Parathyroid adenoma (tissue), 2 donors: Measurements from ENCODE around the gene HUNK.

Experiments
- H2AFZ ChIP-seq: fragments of 300-600 bp; sonication (generic); one replicate; pipeline ENCODE4 v1.7.0; 2017; ENCODE audit warnings: antibody characterized with exemption, mild to moderate bottlenecking
- H3K27ac ChIP-seq: fragments of 300-600 bp; sonication (generic); one replicate; pipeline ENCODE4 v1.7.0; 2017
- H3K27me3 ChIP-seq: fragments of 300-600 bp; sonication (generic); one replicate; pipeline ENCODE4 v1.7.0; 2017; ENCODE audit warnings: low read length; ENCODE audit not compliant: control insufficient read depth, insufficient read depth
- H3K36me3 ChIP-seq: fragments of 300-600 bp; sonication (generic); one replicate; pipeline ENCODE4 v1.7.0; 2017; ENCODE audit warnings: low read length; ENCODE audit not compliant: control insufficient read depth, insufficient read depth
- H3K4me1 ChIP-seq: fragments of 300-600 bp; sonication (generic); one replicate; pipeline ENCODE4 v1.7.0; 2017; ENCODE audit warnings: control low read depth
- H3K4me2 ChIP-seq: fragments of 300-600 bp; sonication (generic); one replicate; pipeline ENCODE4 v1.7.0; 2017; ENCODE audit warnings: low read length
- H3K4me3 ChIP-seq: fragments of 300-600 bp; sonication (generic); one replicate; pipeline ENCODE4 v1.7.0; 2017; ENCODE audit warnings: low read depth, low read length
- H3K79me2 ChIP-seq: fragments of 300-600 bp; sonication (generic); one replicate; pipeline ENCODE4 v1.7.0; 2017; ENCODE audit warnings: control low read depth
- H3K9ac ChIP-seq: fragments of 300-600 bp; sonication (generic); one replicate; pipeline ENCODE4 v1.7.0; 2017; ENCODE audit warnings: mild to moderate bottlenecking
- H3K9me3 ChIP-seq: fragments of 300-600 bp; sonication (generic); one replicate; pipeline ENCODE4 v1.7.0; 2017; ENCODE audit warnings: low read length; ENCODE audit not compliant: control insufficient read depth
- CTCF ChIP-seq: fragments of 300-600 bp; sonication (generic); IDR thresholded peaks from one replicate; pipeline ENCODE4 v1.7.0; 2017; ENCODE audit warnings: antibody characterized with exemption, mild to moderate bottlenecking
- donor health status: primary hyperparathyroidism.

Gene HUNK

GRCh38 chr21:31877463-31877957, 4.7 kb downstream of the HUNK start:
- Histone ChIP-seq H3K79me2 (no peaks in the 10 kb centered on the region), H3K27me3 (no peaks in the 10 kb centered on the region), H2AFZ (no peak overlapping the region), H3K4me3 (no peak overlapping the region), H3K9me3 (no peaks in the 10 kb centered on the region), H3K27ac (no peak overlapping the region), H3K4me2 (no peak overlapping the region), H3K4me1 (no peaks in the 10 kb centered on the region), H3K9ac (no peak overlapping the region), H3K36me3 (no peaks in the 10 kb centered on the region)
- no peak for TF ChIP-seq CTCF

- TF ChIP-seq CTCF, result no peak
- H3K4me1 ChIP-seq, result no peaks in the 10 kb centered on the region
- H3K4me3 ChIP-seq, result no peak overlapping the region
- H3K9ac ChIP-seq, result no peak overlapping the region
- no peak overlapping the region for H3K4me2 ChIP-seq
- no peaks in the 10 kb centered on the region for H3K27me3 ChIP-seq
- H3K27ac ChIP-seq, result no peak overlapping the region
- H3K36me3 ChIP-seq, result no peaks in the 10 kb centered on the region
- H3K9me3 ChIP-seq, result no peaks in the 10 kb centered on the region
- H2AFZ ChIP-seq, result no peak overlapping the region
- H3K79me2 ChIP-seq, result no peaks in the 10 kb centered on the region
These were observed 6.0 kb downstream of the HUNK start for GRCh38 chr21:31878831-31879230.

- no peaks in the 10 kb centered on the region for H3K27me3 ChIP-seq
- H3K36me3 ChIP-seq, result no peaks in the 10 kb centered on the region
- H2AFZ ChIP-seq, result no peak overlapping the region
- H3K9me3 ChIP-seq, result no peaks in the 10 kb centered on the region
- H3K79me2 ChIP-seq, result no peaks in the 10 kb centered on the region
- H3K4me2 ChIP-seq, result no peak overlapping the region
- no peak overlapping the region for H3K27ac ChIP-seq
- no peak for TF ChIP-seq CTCF
- no peak overlapping the region for H3K9ac ChIP-seq
- H3K4me3 ChIP-seq, result no peak overlapping the region
- no peaks in the 10 kb centered on the region for H3K4me1 ChIP-seq
These were observed 6.4 kb downstream of the HUNK start for GRCh38 chr21:31879241-31879650.

GRCh38 chr21:31879911-31880310, 7.1 kb downstream of the HUNK start:
- Histone ChIP-seq H2AFZ (no peak overlapping the region), H3K4me1 (no peaks in the 10 kb centered on the region), H3K9ac (no peak overlapping the region), H3K36me3 (no peaks in the 10 kb centered on the region), H3K27me3 (no peaks in the 10 kb centered on the region), H3K4me3 (no peak overlapping the region), H3K27ac (no peak overlapping the region), H3K4me2 (no peak overlapping the region), H3K79me2 (no peaks in the 10 kb centered on the region), H3K9me3 (no peaks in the 10 kb centered on the region)
- no peak for TF ChIP-seq CTCF

GRCh38 chr21:31880816-31881215, 8.0 kb downstream of the HUNK start:
- Histone ChIP-seq H3K9me3 (no peaks in the 10 kb centered on the region), H3K27ac (no peak overlapping the region), H3K4me1 (no peaks in the 10 kb centered on the region), H3K79me2 (no peaks in the 10 kb centered on the region), H3K4me2 (no peak overlapping the region), H3K4me3 (no peak overlapping the region), H3K36me3 (no peaks in the 10 kb centered on the region), H3K27me3 (no peaks in the 10 kb centered on the region), H2AFZ (no peak overlapping the region), H3K9ac (no peak overlapping the region)
- no peak for TF ChIP-seq CTCF
